Endodermal cell (in vitro differentiated cells): ENCODE measurements around the gene ZNF536. TPM values are rescaled to one million over a fixed set of nuclear protein-coding genes. Genes with fewer than 3 reads are reported as not detected.

ENCODE experiments used
- DNase-seq: peaks from one replicate; pipeline ENCODE4 v3.0.0-alpha.2; 2017
- H3K27ac ChIP-seq: 2 replicates; pipeline ENCODE4 v1.5.1; 2013; ENCODE audit warnings: mild to moderate bottlenecking, low read depth, low read length, moderate library complexity
- H3K27me3 ChIP-seq: 2 replicates; pipeline ENCODE4 v1.6.1; 2013; ENCODE audit warnings: mild to moderate bottlenecking, low read length, moderate library complexity; ENCODE audit not compliant: insufficient read depth, control insufficient read depth, poor library complexity, severe bottlenecking
- H3K36me3 ChIP-seq: 2 replicates; pipeline ENCODE4 v1.7.0; 2013; ENCODE audit warnings: mild to moderate bottlenecking, low read length, moderate library complexity; ENCODE audit not compliant: control insufficient read depth, insufficient read depth
- H3K4me1 ChIP-seq: one replicate; pipeline ENCODE4 v1.7.0; 2013; ENCODE audit warnings: low read length; ENCODE audit not compliant: control insufficient read depth, insufficient read depth
- H3K4me3 ChIP-seq: 2 replicates; pipeline ENCODE4 v1.5.1; 2013; ENCODE audit warnings: mild to moderate bottlenecking, low read length, moderate library complexity
- H3K9ac ChIP-seq: 2 replicates; pipeline ENCODE4 v1.6.1; 2013; ENCODE audit warnings: mild to moderate bottlenecking, low read length, moderate library complexity; ENCODE audit not compliant: poor library complexity, severe bottlenecking; ENCODE audit errors: extremely low read depth
- H3K9me3 ChIP-seq: 2 replicates; pipeline ENCODE4 v1.6.1; 2013; ENCODE audit warnings: mild to moderate bottlenecking, low read length, moderate library complexity; ENCODE audit not compliant: control insufficient read depth
- H3K27ac Mint-ChIP-seq: 2 replicates; pipeline ENCODE4 v1.8.0; 2020; ENCODE audit warnings: mixed read lengths
- H3K27me3 Mint-ChIP-seq: 2 replicates; pipeline ENCODE4 v1.8.0; 2021; ENCODE audit warnings: mild to moderate bottlenecking, mixed read lengths; ENCODE audit not compliant: insufficient read depth
- H3K36me3 Mint-ChIP-seq: 2 replicates; pipeline ENCODE4 v1.8.0; 2020; ENCODE audit warnings: low read depth, mixed read lengths
- H3K4me1 Mint-ChIP-seq: 2 replicates; pipeline ENCODE4 v1.8.0; 2020; ENCODE audit warnings: mixed read lengths
- H3K4me3 Mint-ChIP-seq: 2 replicates; pipeline ENCODE4 v1.8.0; 2020; ENCODE audit warnings: mild to moderate bottlenecking, moderate library complexity, mixed read lengths
- H3K9me3 Mint-ChIP-seq: 2 replicates; pipeline ENCODE4 v1.8.0; 2020; ENCODE audit warnings: mild to moderate bottlenecking, mixed read lengths
- CTCF ChIP-seq: fragments of 200-600 bp; sonication (generic); conservative IDR thresholded peaks from 2 replicates; pipeline ENCODE4 v1.5.0; 2021; ENCODE audit warnings: antibody characterized with exemption, mild to moderate bottlenecking
- WGBS, 2 experiments: methylation state at CpG; one replicate each; pipeline versions ENCODE4 v1.1.5 to v1.1.7; 2013; ENCODE audit warnings: missing lambda C conversion rate in 2 of 2, mixed read lengths in 1 of 2; ENCODE audit not compliant: insufficient coverage in 1 of 2, insufficient read length in 1 of 2; 5-methylcytosine and 5-hydroxymethylcytosine counted together
- total RNA-seq, 2 donors: library from RNA; stranded (reverse); fragmentation: NEBNext Ultra II Directional in 1 of 2; extraction: Animal tissue kit (Norgen Biotek cat#: 25700) in 1 of 2; gene quantifications; 2 replicates in 1 of 2; 3 replicates in 1 of 2; pipeline ENCODE4 v1.2.1, GENCODE V29; 2021

Gene ZNF536
- total RNA-seq, 2 donors from 2014 or later: not detected

DNA sequence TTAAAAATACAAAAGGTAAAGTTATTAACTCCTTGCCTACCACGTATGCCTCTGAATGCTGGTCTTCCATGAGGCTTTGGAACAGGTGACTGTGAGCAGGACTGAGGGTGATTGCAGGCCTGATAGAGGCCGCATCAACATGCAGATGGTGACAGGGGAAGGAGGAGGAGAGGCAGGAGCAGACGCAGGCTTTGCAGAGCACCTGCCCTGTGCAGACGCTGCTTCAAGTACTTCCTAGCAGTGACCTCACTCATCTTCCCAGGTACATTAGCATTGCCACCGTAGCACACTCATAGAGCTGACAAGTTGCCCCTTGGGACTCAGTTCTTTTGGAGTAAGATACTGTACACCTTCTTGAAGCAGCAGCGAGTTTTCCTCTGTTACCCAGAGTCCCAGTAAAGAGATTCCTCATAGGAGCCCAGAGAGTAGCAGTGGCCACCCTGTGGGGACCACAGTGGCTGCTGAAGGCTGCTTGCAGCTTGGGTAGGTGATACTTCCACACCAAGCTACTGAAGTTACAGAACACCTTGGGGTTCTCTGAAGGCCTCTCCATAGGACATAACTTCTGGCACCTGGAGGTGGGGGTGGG, 56.0 kb downstream of the ZNF536 start:
- Histone ChIP-seq H3K9me3 (no peaks in the 10 kb centered on the region), H3K36me3 (no peaks in the 10 kb centered on the region), H3K27ac (no peak overlapping the region), H3K4me1 (no peaks in the 10 kb centered on the region), H3K9ac (no peak overlapping the region), H3K4me3 (no peak overlapping the region), H3K27me3 (no peaks in the 10 kb centered on the region)
- peaks cover 3% of the 10 kb centered on the region for H3K27me3 Mint-ChIP-seq
- WGBS, 2 experiments: 85 to 90% methylated on average over 5 to 6 of the region's 6 CpGs
- no peak for DNase-seq
- no peak overlapping the region for H3K4me3 Mint-ChIP-seq
- no peak for TF ChIP-seq CTCF
- no peaks in the 10 kb centered on the region for H3K36me3 Mint-ChIP-seq
- H3K4me1 Mint-ChIP-seq: no peaks in the 10 kb centered on the region
- no peak overlapping the region for H3K27ac Mint-ChIP-seq
- no peaks in the 10 kb centered on the region for H3K9me3 Mint-ChIP-seq

DNA sequence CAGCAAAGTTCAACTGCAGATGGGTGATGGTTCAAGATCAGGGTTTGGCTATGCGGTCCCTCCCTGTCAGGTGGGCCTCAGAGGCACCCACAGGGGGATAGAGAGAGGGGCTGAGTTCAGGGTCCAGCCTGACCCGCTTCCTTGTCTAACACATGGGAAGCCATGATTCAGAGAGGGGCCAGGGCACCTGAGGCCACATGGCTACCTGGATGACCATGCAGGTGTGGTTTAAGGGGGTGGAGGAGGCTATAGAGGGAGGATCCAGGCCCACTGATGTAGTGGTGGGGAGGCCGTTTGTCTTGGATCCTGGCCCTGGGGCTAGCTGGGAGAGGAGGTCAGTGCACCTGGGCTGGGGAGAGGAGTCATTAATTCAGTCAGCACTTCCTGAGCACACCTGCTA, 56.7 kb downstream of the ZNF536 start:
- DNase-seq: no peak
- Histone ChIP-seq H3K9ac (no peak overlapping the region), H3K27ac (no peak overlapping the region), H3K9me3 (no peaks in the 10 kb centered on the region), H3K27me3 (no peaks in the 10 kb centered on the region), H3K36me3 (no peaks in the 10 kb centered on the region), H3K4me1 (no peaks in the 10 kb centered on the region), H3K4me3 (no peak overlapping the region)
- Mint-ChIP-seq H3K36me3 (no peaks in the 10 kb centered on the region), H3K27ac (no peak overlapping the region), H3K4me3 (no peak overlapping the region), H3K9me3 (no peaks in the 10 kb centered on the region), H3K27me3 (peaks cover 3% of the 10 kb centered on the region), H3K4me1 (no peaks in the 10 kb centered on the region)
- TF ChIP-seq CTCF: no peak
- WGBS, 2 experiments: 85 to 100% methylated on average over 3 of the region's 3 CpGs

- 89 to 96% methylated on average over 5 to 6 of the region's 6 CpGs for WGBS, 2 experiments
- no peak for TF ChIP-seq CTCF
- no peaks in the 10 kb centered on the region for H3K27me3 ChIP-seq
- H3K9me3 ChIP-seq: no peaks in the 10 kb centered on the region
- Mint-ChIP-seq H3K4me1 (no peaks in the 10 kb centered on the region), H3K27ac (no peak overlapping the region), H3K4me3 (no peak overlapping the region), H3K9me3 (no peaks in the 10 kb centered on the region), H3K36me3 (no peaks in the 10 kb centered on the region), H3K27me3 (no peaks in the 10 kb centered on the region)
- no peak for DNase-seq
- no peak overlapping the region for H3K27ac ChIP-seq
- H3K36me3 ChIP-seq: no peaks in the 10 kb centered on the region
- no peak overlapping the region for H3K9ac ChIP-seq
- no peak overlapping the region for H3K4me3 ChIP-seq
- no peaks in the 10 kb centered on the region for H3K4me1 ChIP-seq
Measured at GRCh38 chr19:30430206-30430734, 58.1 kb downstream of the ZNF536 start.
